HG02870 (cell line): ENCODE data around the gene GRK4.
"Not testable (repeated sequence)": the region's sequence is repeated elsewhere in the genome, so short reads cannot be mapped to it uniquely, and the experiment has no call there.

Experiments used
- ATAC-seq: cut with Tn5 transposase; IDR thresholded peaks from one replicate; pipeline ENCODE4 v1.9.1; 2021; ENCODE audit warnings: mild to moderate bottlenecking, moderate library complexity; ENCODE audit not compliant: unreplicated experiment

GRK4 gene

GRCh38 chr4:2941138-2942036, 22.0 kb upstream of the GRK4 start:
- no peak for ATAC-seq

- ATAC-seq: no peak
Measured at GRCh38 chr4:2942037-2942531, 21.3 kb upstream of the GRK4 start.

GRCh38 chr4:2942532-2943363, 20.6 kb upstream of the GRK4 start:
- ATAC-seq: no peak

GRCh38 chr4:2943364-2944090, 19.8 kb upstream of the GRK4 start:
- no peak for ATAC-seq

GRCh38 chr4:2944091-2944482, 19.3 kb upstream of the GRK4 start:
- ATAC-seq: no peak

- no peak for ATAC-seq
Measured at GRCh38 chr4:2944586-2945526, 18.5 kb upstream of the GRK4 start.

GRCh38 chr4:2945619-2946604, 17.5 kb upstream of the GRK4 start:
- not testable (repeated sequence) for ATAC-seq

- ATAC-seq: no peak
Measured at GRCh38 chr4:2946812-2947600, 16.4 kb upstream of the GRK4 start.

GRCh38 chr4:2947926-2948325, 15.4 kb upstream of the GRK4 start:
- no peak for ATAC-seq

- ATAC-seq: no peak
Measured at GRCh38 chr4:2948895-2949781, 14.2 kb upstream of the GRK4 start.

GRCh38 chr4:2949782-2950125, 13.6 kb upstream of the GRK4 start:
- no peak for ATAC-seq

GRCh38 chr4:2950221-2950989, 13.0 kb upstream of the GRK4 start:
- ATAC-seq: no peak

GRCh38 chr4:2953496-2953895, 9.9 kb upstream of the GRK4 start:
- no peak for ATAC-seq

GRCh38 chr4:2954358-2955185, 8.8 kb upstream of the GRK4 start:
- peak; percentile 60 for ATAC-seq
